ENCODE measurements around the gene ZNF367. TPM values are rescaled to one million over a fixed set of nuclear protein-coding genes. Genes with fewer than 3 reads are reported as not detected.
"Not testable (repeated sequence)": the region's sequence is repeated elsewhere in the genome, so short reads cannot be mapped to it uniquely, and the experiment has no call there.

Gene ZNF367
- total RNA-seq, 1 donor from 2014 or later, result 7.5 TPM

GRCh38 chr9:96399325-96399633, 18.9 kb downstream of the ZNF367 start:
- DNase-seq, result no peak

GRCh38 chr9:96398582-96399324, 19.4 kb downstream of the ZNF367 start:
- DNase-seq, result no peak

GRCh38 chr9:96395964-96396363, 22.2 kb downstream of the ZNF367 start:
- DNase-seq, result no peak

GRCh38 chr9:96394832-96395496, 23.2 kb downstream of the ZNF367 start:
- DNase-seq, result no peak

GRCh38 chr9:96392263-96392662, 25.9 kb downstream of the ZNF367 start:
- DNase-seq, result no peak

GRCh38 chr9:96391021-96391765, 27.0 kb downstream of the ZNF367 start:
- no peak for DNase-seq

- DNase-seq, result no peak
Observed at GRCh38 chr9:96388144-96388543, 30.0 kb downstream of the ZNF367 start.

- no peak for DNase-seq
Observed at GRCh38 chr9:96386157-96386556, 32.0 kb downstream of the ZNF367 start.

- no peak for DNase-seq
Observed at GRCh38 chr9:96383165-96383942, 34.8 kb downstream of the ZNF367 start, which contains the start of gene SLC35D2. TSS of gene SLC35D2 (minus strand) at chr9:96383711. CDS start at chr9:96383634, 77 bp downstream.

GRCh38 chr9:96382839-96383164, 35.4 kb downstream of the ZNF367 start:
- no peak for DNase-seq

- no peak for DNase-seq
Observed at GRCh38 chr9:96382175-96382574, 36.0 kb downstream of the ZNF367 start.

GRCh38 chr9:96381696-96382095, 36.5 kb downstream of the ZNF367 start:
- DNase-seq, result no peak

GRCh38 chr9:96381125-96381524, 37.0 kb downstream of the ZNF367 start:
- DNase-seq, result no peak

- DNase-seq, result no peak
Observed at GRCh38 chr9:96379461-96379860, 38.7 kb downstream of the ZNF367 start.

GRCh38 chr9:96378187-96378586, 40.0 kb downstream of the ZNF367 start:
- no peak for DNase-seq

- DNase-seq, result no peak
Observed at GRCh38 chr9:96376891-96377874, 41.0 kb downstream of the ZNF367 start.

GRCh38 chr9:96375507-96375906, 42.7 kb downstream of the ZNF367 start:
- not testable (repeated sequence) for DNase-seq

GRCh38 chr9:96367943-96368342, 50.2 kb downstream of the ZNF367 start:
- DNase-seq, result no peak

- no peak for DNase-seq
Observed at GRCh38 chr9:96363175-96363967, 54.8 kb downstream of the ZNF367 start.

- DNase-seq, result not testable (repeated sequence)
Observed at GRCh38 chr9:96362119-96362518, 56.1 kb downstream of the ZNF367 start.

Data from skin of body (tissue), 2 donors.